ENCODE data around the gene MGAT5.

MGAT5 gene

GRCh38 chr2:134421556-134422328, 167.9 kb downstream of the MGAT5 start:
- DNase-seq (ENCODE audit: low spot score), result no peak

- DNase-seq (ENCODE audit: low spot score), result no peak
These were observed 172.0 kb downstream of the MGAT5 start for GRCh38 chr2:134425724-134426496.

- no peak for DNase-seq (ENCODE audit: low spot score)
These were observed 172.8 kb downstream of the MGAT5 start for GRCh38 chr2:134426721-134427120.

GRCh38 chr2:134429886-134430285, 176.0 kb downstream of the MGAT5 start:
- no peak for DNase-seq (ENCODE audit: low spot score)

- DNase-seq (ENCODE audit: low spot score), result no peak
These were observed 178.1 kb downstream of the MGAT5 start for GRCh38 chr2:134431838-134432434.

- DNase-seq (ENCODE audit: low spot score), result no peak
These were observed 178.6 kb downstream of the MGAT5 start for GRCh38 chr2:134432435-134432883.

GRCh38 chr2:134433469-134433868, 179.6 kb downstream of the MGAT5 start:
- DNase-seq (ENCODE audit: low spot score), result no peak

- DNase-seq (ENCODE audit: low spot score), result no peak
These were observed 180.1 kb downstream of the MGAT5 start for GRCh38 chr2:134433979-134434378.

GRCh38 chr2:134435505-134435904, 181.6 kb downstream of the MGAT5 start:
- DNase-seq (ENCODE audit: low spot score), result no peak

- no peak for DNase-seq (ENCODE audit: low spot score)
These were observed 182.1 kb downstream of the MGAT5 start for GRCh38 chr2:134435936-134436335.

- no peak for DNase-seq (ENCODE audit: low spot score)
These were observed 182.8 kb downstream of the MGAT5 start for GRCh38 chr2:134436706-134437105.

- no peak for DNase-seq (ENCODE audit: low spot score)
These were observed 184.5 kb downstream of the MGAT5 start for GRCh38 chr2:134438371-134438770.

- DNase-seq (ENCODE audit: low spot score), result no peak
These were observed 186.6 kb downstream of the MGAT5 start for GRCh38 chr2:134440336-134440909.

- DNase-seq (ENCODE audit: low spot score), result no peak
These were observed 187.4 kb downstream of the MGAT5 start for GRCh38 chr2:134441153-134441863.

- no peak for DNase-seq (ENCODE audit: low spot score)
These were observed 190.1 kb downstream of the MGAT5 start for GRCh38 chr2:134443814-134444480.

- DNase-seq (ENCODE audit: low spot score), result no peak
These were observed 191.2 kb downstream of the MGAT5 start for GRCh38 chr2:134445116-134445515.

- no peak for DNase-seq (ENCODE audit: low spot score)
These were observed 192.1 kb downstream of the MGAT5 start for GRCh38 chr2:134445985-134446382.

GRCh38 chr2:134446383-134447017, 192.6 kb downstream of the MGAT5 start:
- no peak for DNase-seq (ENCODE audit: low spot score)

- no peak for DNase-seq (ENCODE audit: low spot score)
These were observed 193.8 kb downstream of the MGAT5 start for GRCh38 chr2:134447669-134448068.

- DNase-seq (ENCODE audit: low spot score), result no peak
These were observed 194.8 kb downstream of the MGAT5 start for GRCh38 chr2:134448650-134449049.

- DNase-seq (ENCODE audit: low spot score), result no peak
These were observed 195.3 kb downstream of the MGAT5 start for GRCh38 chr2:134449157-134449556.

Measured in hematopoietic multipotent progenitor cell treated with erythropoietin and hydrocortisone succinate and interleukin-3 and kit ligand, for 15 days (in vitro differentiated cells).